CD1c-positive myeloid dendritic cell (primary cell): ENCODE results near the gene LRFN3.
"Not testable (repeated sequence)": the region's sequence is repeated elsewhere in the genome, so short reads cannot be mapped to it uniquely, and the experiment has no call there.

Experiments
- DNase-seq: peaks from one replicate; pipeline ENCODE4 v3.0.0-alpha.2; 2016; ENCODE audit errors: extremely low spot score

Gene LRFN3

GRCh38 chr19:35907377-35907745 lies 28.8 kb upstream of the LRFN3 start:
- DNase-seq: no peak

GRCh38 chr19:35908010-35908441 lies 28.1 kb upstream of the LRFN3 start, which contains the start of gene TYROBP:
Gene TYROBP (minus strand): TSS chr19:35908295. CDS start chr19:35908228, 67 bp downstream.
- peak; percentile 52 for DNase-seq

- DNase-seq: peak; percentile 97
These were observed 27.0 kb upstream of the LRFN3 start for GRCh38 chr19:35908973-35909683.

- no peak for DNase-seq
These were observed 26.5 kb upstream of the LRFN3 start for GRCh38 chr19:35909684-35910035.

- DNase-seq: not testable (repeated sequence)
These were observed 25.8 kb upstream of the LRFN3 start for GRCh38 chr19:35910355-35910754.

- DNase-seq: no peak
These were observed 25.0 kb upstream of the LRFN3 start for GRCh38 chr19:35911173-35911572.

GRCh38 chr19:35911790-35912189 lies 24.4 kb upstream of the LRFN3 start:
- peak; percentile 70 for DNase-seq

GRCh38 chr19:35913589-35913988 lies 22.6 kb upstream of the LRFN3 start:
- DNase-seq: peak; percentile 94

- peak; percentile 89 for DNase-seq
These were observed 20.7 kb upstream of the LRFN3 start for GRCh38 chr19:35915443-35915842.

- no peak for DNase-seq
These were observed 16.9 kb upstream of the LRFN3 start for GRCh38 chr19:35919306-35919705.

- DNase-seq: no peak
These were observed 15.2 kb upstream of the LRFN3 start for GRCh38 chr19:35921012-35921411.

- no peak for DNase-seq
These were observed 10.7 kb upstream of the LRFN3 start for GRCh38 chr19:35925501-35925900.

- peak; percentile 13 for DNase-seq
These were observed 7.7 kb upstream of the LRFN3 start for GRCh38 chr19:35928507-35928906.

- peak; percentile 37 for DNase-seq
These were observed 6.3 kb upstream of the LRFN3 start for GRCh38 chr19:35929876-35930275.

GRCh38 chr19:35931161-35931873 lies 4.9 kb upstream of the LRFN3 start:
- peak; percentile 100 for DNase-seq

GRCh38 chr19:35931874-35932202 lies 4.3 kb upstream of the LRFN3 start:
- no peak for DNase-seq

GRCh38 chr19:35932291-35932936 lies 3.8 kb upstream of the LRFN3 start:
- no peak for DNase-seq

- no peak for DNase-seq
These were observed 629 bp downstream of the LRFN3 start for GRCh38 chr19:35936738-35937268.

GRCh38 chr19:35937345-35938281 lies 1.4 kb downstream of the LRFN3 start:
- DNase-seq: no peak

- no peak for DNase-seq
These were observed 2.4 kb downstream of the LRFN3 start for GRCh38 chr19:35938282-35939224.
